Activated T-cell treated with anti-CD3 and anti-CD28 coated beads for 48 hours (primary cell): ENCODE measurements around the gene HHATL.

Experiments used
- DNase-seq: peaks from one replicate; pipeline ENCODE4 v3.0.0-alpha.2; 2020; ENCODE audit warnings: low read depth

HHATL gene

GRCh38 chr3:42652611-42653302 lies 49.8 kb downstream of the HHATL start:
- no peak for DNase-seq

GRCh38 chr3:42652251-42652610 lies 50.4 kb downstream of the HHATL start:
- no peak for DNase-seq

- DNase-seq, result no peak
Observed at GRCh38 chr3:42651248-42652091, 51.1 kb downstream of the HHATL start.

- no peak for DNase-seq
Observed at GRCh38 chr3:42649783-42650182, 52.8 kb downstream of the HHATL start.

- DNase-seq, result no peak
Observed at GRCh38 chr3:42649006-42649405, 53.6 kb downstream of the HHATL start.

GRCh38 chr3:42647821-42648459 lies 54.7 kb downstream of the HHATL start:
- DNase-seq, result no peak
